HG03575 (cell line): ENCODE results near the gene NME3.
"Not testable (repeated sequence)": the region's sequence is repeated elsewhere in the genome, so short reads cannot be mapped to it uniquely, and the experiment has no call there.

ENCODE experiments used
- ATAC-seq: cut with Tn5 transposase; IDR thresholded peaks from one replicate; pipeline ENCODE4 v1.9.1; 2021; ENCODE audit not compliant: unreplicated experiment, insufficient number of reproducible peaks, low FRiP score; ENCODE audit errors: extremely low read depth

The NME3 gene

GRCh38 chr16:1771188-1771863 lies at the start of gene NME3:
Gene NME3, minus strand, starts transcription at chr16:1771543. Its CDS starts 9 bp downstream, at chr16:1771534.
- ATAC-seq, result no peak

GRCh38 chr16:1820946-1821290 lies 49.6 kb upstream of the NME3 start:
- ATAC-seq, result no peak

GRCh38 chr16:1820096-1820945 lies 49.0 kb upstream of the NME3 start:
- ATAC-seq, result no peak

GRCh38 chr16:1819611-1820010 lies 48.3 kb upstream of the NME3 start:
- ATAC-seq, result no peak

- ATAC-seq, result no peak
These were observed 47.7 kb upstream of the NME3 start for GRCh38 chr16:1818873-1819525.

GRCh38 chr16:1818204-1818872 lies 47.0 kb upstream of the NME3 start:
- ATAC-seq, result no peak

GRCh38 chr16:1817716-1818115 lies 46.4 kb upstream of the NME3 start:
- ATAC-seq, result no peak

GRCh38 chr16:1817276-1817589 lies 45.9 kb upstream of the NME3 start:
- ATAC-seq, result no peak

GRCh38 chr16:1816396-1817275 lies 45.3 kb upstream of the NME3 start:
- no peak for ATAC-seq

- no peak for ATAC-seq
These were observed 44.1 kb upstream of the NME3 start for GRCh38 chr16:1815461-1815860.

- ATAC-seq, result no peak
These were observed 41.4 kb upstream of the NME3 start for GRCh38 chr16:1812732-1813163.

GRCh38 chr16:1810536-1810935 lies 39.2 kb upstream of the NME3 start:
- no peak for ATAC-seq

GRCh38 chr16:1810106-1810505 lies 38.8 kb upstream of the NME3 start:
- ATAC-seq, result no peak

GRCh38 chr16:1809281-1809801 lies 38.0 kb upstream of the NME3 start:
- ATAC-seq, result no peak

GRCh38 chr16:1808691-1809090 lies 37.3 kb upstream of the NME3 start:
- no peak for ATAC-seq

GRCh38 chr16:1807626-1808025 lies 36.3 kb upstream of the NME3 start:
- ATAC-seq, result no peak

- no peak for ATAC-seq
These were observed 29.4 kb upstream of the NME3 start for GRCh38 chr16:1800701-1801100.

GRCh38 chr16:1799263-1799662 lies 27.9 kb upstream of the NME3 start:
- not testable (repeated sequence) for ATAC-seq
